Kidney glomerular epithelial cell (primary cell): Measurements from ENCODE around the gene BLCAP.
"Not testable (repeated sequence)": the region's sequence is repeated elsewhere in the genome, so short reads cannot be mapped to it uniquely, and the experiment has no call there.

Experiments used
- DNase-seq: peaks from one replicate; lab custom pipeline; 2025; lab: John Stamatoyannopoulos, UW

BLCAP gene

DNA sequence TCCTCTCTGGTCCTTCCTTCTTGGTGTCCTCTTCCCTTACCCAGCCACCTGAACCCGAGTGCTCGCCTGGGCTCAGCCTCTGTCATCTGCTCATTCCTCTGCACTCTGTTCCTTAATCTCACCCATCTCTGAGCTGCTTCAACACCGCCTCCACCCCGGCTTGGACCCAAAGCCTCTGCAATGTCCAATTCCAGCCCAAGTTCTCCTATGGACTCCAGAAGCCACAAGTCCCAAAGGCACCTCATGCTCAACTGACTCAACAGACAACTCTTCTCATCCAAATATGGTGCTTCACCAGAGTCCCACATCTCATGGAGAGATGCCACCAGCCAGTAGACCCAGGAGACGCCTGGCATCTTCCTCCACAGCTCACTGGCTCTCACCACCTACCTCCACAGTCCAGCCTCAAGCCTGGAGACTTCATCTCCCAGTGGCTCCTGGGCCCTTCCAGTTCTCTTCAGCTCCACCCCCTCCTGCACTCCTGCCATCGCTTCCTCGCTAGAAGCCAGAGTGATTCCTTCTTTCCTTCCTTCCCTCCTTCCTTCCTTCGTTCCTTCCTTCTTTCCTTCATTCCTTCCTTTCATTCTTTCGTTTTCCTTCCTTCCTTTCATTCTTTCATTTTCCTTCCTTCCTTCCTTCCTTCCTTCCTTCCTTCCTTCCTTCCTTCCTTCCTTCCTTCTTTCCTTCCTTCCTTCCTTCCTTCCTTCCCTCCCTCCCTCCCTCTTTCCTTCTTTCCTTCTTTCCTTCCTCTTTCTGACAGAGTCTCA lies 47.6 kb downstream of the BLCAP start:
- DNase-seq = no peak

DNA sequence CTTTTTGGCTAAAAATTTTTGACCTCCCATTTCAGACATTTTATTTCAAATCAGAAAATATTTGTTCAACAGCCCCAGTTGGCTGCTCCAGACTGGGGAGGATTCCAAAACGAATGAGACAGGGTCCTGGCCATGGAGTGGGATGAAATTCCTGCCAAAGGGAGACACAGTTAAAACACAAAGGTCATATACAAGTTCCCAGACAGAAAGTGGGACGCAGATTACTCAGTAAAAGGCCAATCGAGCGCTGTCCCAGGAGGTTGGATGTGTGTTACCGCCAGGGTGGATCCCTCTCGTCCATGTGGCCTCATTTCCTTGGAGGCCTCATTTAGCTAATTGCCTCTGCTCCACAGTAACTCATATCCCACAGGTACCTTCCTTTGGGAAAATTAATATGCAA lies 48.4 kb downstream of the BLCAP start:
- DNase-seq = no peak

DNA sequence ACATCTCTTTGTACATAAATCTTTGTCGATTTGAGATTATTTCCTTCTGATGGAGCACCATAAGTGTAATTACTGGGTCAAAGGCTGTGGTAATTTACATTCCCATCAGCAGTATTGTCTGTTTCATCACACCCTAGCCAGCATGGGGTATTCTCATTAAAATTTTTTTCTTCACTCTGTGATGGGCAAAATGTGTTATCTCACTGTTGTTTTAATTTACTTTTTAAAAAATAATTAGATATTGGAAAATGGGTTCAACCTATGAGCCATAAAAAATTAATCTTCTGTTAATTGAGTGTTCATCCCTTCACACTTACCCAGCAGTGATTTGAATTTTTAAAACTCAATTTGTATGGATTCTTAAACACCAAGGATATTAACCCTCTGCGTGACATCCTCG lies 50.6 kb downstream of the BLCAP start:
- no peak for DNase-seq

DNA sequence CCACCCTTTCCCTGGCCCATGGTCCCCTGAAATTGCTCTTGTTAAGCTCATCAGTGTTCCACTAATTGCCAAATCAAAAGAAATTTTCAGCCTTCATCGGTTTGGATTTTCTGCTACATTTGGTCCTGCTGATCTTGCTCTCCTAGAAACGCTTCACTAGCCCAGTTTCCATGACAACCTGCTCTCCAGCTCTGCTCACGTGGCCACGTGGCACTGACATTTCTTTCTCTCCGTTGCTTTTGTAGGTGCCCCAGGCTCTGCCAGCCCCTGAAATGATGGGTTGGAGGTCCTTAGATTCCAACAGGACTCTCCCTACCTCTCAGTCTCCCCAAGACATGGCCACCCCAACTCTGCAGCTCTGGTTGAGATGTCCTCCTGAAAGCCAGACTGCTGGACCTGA lies 52.4 kb downstream of the BLCAP start:
- no peak for DNase-seq

DNA sequence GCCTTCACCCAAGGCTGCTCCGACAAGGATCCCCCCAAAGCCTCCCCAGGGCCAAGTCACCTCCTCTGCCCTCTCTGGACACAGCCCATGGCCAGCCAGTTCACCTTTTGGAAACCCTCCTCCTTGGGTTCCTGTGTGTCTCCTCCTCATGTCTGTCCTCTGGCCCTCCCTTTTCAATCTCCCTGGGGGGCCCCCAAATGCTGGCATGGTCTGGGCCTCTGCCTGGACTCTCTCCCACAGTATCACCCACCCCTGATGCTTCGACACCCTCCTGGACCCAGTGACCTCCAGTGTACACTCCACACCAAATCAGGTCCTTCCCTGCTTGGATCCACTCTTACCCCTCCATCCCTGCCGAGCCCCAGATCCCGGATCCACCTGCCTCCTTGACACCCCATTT lies 53.3 kb downstream of the BLCAP start:
- DNase-seq = no peak

DNA sequence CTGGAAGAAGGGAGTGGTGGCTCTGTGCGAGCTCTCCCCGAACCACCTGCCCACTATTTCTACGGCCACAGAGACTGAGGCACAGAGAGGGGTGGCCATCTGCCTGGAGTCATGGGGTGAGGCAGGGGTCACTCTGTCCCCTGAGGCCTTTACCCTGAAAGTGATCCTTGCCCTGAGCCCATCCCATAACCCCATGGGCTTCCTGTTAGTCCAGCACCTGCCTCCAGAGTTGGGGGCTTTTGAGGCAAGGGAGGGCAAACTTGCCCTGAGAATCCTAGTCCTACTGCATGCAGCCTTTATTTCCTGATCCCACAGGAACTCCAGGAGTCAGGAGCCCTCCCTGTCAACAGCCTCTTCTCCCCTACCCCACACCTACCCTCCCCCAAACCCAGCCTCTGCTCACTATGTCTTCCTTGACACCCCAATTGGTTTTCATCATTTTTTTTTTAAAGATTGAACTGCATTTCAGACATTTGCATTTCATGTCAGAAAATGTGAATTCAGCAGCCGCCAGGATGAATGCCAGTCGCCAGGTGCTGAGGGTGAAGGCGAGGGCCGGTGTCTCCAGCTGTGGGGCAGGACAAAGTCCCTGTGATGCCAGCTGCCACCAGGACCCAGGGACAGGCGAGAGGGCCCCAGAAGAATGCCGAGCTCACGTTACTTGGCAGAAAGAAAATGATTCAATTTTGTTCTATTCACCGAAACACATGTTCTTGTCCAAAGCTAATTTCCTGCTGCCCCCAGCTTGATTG lies 54.3 kb downstream of the BLCAP start:
- no peak for DNase-seq

DNA sequence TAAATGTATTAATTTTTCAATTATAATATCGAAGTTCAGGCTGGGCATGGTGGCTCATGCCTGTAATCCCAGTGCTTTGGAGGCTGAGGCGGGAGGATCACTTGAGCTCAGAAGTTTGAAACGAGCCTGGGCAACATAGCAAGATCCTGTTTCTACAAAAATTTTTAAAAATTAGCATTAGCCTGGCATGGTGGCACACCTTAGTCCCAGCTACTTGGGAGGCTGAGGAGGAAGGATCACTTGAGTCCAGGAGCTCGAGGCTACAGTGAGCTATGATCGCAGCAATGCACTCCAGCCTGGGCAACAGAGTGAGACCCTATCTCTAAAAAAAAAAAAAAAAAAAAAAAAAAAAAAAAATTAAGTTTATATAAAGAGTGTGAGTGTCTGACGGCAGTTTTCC lies 55.2 kb downstream of the BLCAP start:
- DNase-seq = not testable (repeated sequence)

DNA sequence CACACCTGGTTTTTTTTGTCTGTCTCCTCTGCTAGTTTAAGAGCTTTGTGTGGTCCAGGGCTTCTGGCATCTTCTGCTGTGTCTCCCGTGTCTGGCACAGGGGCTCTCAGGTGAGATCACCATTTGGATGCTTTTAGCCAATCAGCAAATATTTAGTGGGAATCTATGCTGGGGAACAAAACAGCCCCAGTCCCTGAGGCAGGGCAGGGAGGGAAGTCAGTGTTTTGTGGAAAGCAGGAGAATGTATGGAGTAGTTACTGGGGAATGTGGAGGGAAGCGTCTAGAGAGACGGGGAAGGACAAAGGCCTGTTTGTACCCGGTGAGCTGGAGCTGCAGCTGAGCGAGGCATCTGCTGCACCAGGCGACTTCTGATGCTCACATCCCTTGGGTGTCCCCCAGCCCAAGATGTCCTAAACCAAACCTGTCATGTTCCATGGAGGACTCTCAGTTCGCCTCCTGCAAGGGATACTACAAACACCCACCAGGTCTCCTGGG lies 55.9 kb downstream of the BLCAP start:
- DNase-seq = no peak

DNA sequence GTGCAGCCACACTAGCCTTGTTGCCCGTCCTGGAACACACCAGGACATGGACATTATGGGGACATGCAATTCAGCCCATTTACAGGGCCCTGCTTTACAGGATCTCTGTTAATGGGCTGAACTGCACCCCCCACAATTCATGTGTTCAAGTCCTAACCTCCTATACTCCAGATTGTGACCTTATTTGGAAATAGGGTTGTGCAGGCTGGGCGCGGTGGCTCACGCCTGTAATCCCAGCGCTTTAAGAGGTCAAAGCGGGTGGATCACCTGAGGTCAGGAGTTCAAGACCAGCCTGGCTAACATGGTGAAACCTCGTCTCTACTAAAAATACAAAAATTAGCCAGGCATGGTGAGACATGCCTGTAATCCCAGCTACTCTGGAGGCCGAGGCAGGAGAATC lies 57.5 kb downstream of the BLCAP start:
- DNase-seq = not testable (repeated sequence)

DNA sequence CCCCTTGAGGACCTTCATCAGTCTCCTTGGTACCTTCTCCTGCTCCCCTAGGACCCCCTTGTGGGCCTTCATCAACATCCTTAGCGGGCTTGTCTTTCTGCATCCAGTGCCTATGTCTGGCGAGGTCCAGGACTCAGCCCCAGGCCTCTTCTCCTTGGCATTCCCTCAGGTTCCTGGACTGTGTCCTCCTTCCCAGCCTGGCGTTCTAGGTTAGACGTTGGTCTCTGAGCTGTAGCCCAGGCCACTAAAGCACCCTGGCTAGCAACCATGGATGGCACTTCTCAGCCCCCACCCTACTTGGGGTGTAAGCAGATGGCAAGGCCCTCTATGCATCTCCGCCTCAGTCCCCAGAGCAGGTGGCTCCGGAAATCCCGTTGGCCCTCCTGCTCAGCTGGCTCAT lies 58.1 kb downstream of the BLCAP start:
- DNase-seq = no peak

DNA sequence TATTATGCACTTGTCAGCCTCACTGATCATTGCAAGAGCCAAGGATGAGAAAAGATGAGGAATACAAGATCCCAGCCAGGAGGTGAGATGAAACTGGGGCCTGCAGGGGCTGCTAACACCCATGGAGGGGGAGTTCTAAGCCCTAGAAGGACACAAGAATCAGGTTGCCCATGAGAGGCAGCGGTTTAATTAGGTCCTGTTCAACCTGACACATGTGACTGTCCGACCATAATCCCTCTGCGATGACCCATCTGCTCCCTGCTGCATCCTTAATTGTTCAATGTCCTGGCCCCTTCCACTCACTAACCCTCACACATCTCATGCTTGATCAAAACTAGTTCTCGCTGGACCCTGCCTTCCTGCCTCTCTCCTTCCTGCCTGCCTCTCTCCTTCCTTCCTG lies 58.8 kb downstream of the BLCAP start:
- no peak for DNase-seq
